ENCODE measurements around the gene ROBO3.

The ROBO3 gene

GRCh38 chr11:124843616-124843910 is 21.7 kb upstream of the ROBO3 start:
- no peak for DNase-seq

GRCh38 chr11:124844664-124845079 is 20.6 kb upstream of the ROBO3 start:
- DNase-seq, result no peak

- no peak for DNase-seq
Measured at GRCh38 chr11:124846070-124846673, 19.1 kb upstream of the ROBO3 start.

- DNase-seq, result no peak
Measured at GRCh38 chr11:124859171-124859570, 6.1 kb upstream of the ROBO3 start.

- DNase-seq, result no peak
Measured at GRCh38 chr11:124861670-124862069, 3.6 kb upstream of the ROBO3 start.

GRCh38 chr11:124863137-124863825 is 2.0 kb upstream of the ROBO3 start:
- no peak for DNase-seq

GRCh38 chr11:124863826-124864165 is 1.4 kb upstream of the ROBO3 start:
- DNase-seq, result no peak

GRCh38 chr11:124864176-124864891 is 898 bp upstream of the ROBO3 start:
- no peak for DNase-seq

- no peak for DNase-seq
Measured at GRCh38 chr11:124864892-124865180, 396 bp upstream of the ROBO3 start.

- peak; percentile 35 to 57 for DNase-seq
Measured at GRCh38 chr11:124865902-124866851, 945 bp downstream of the ROBO3 start.

GRCh38 chr11:124867700-124868099 is 2.5 kb downstream of the ROBO3 start:
- DNase-seq, result no peak

- no peak for DNase-seq
Measured at GRCh38 chr11:124868331-124869274, 3.4 kb downstream of the ROBO3 start.

- no peak for DNase-seq
Measured at GRCh38 chr11:124869331-124869730, 4.1 kb downstream of the ROBO3 start.

GRCh38 chr11:124869856-124870387 is 4.7 kb downstream of the ROBO3 start:
- no peak for DNase-seq

- DNase-seq, result no peak
Measured at GRCh38 chr11:124870430-124870829, 5.2 kb downstream of the ROBO3 start.

GRCh38 chr11:124872280-124872679 is 7.0 kb downstream of the ROBO3 start:
- DNase-seq, result no peak

GRCh38 chr11:124872741-124873140 is 7.5 kb downstream of the ROBO3 start:
- DNase-seq, result no peak

- DNase-seq, result no peak
Measured at GRCh38 chr11:124873951-124874350, 8.7 kb downstream of the ROBO3 start.

GRCh38 chr11:124874571-124875255 is 9.5 kb downstream of the ROBO3 start:
- DNase-seq, result no peak

- no peak for DNase-seq
Measured at GRCh38 chr11:124875401-124875800, 10.2 kb downstream of the ROBO3 start.
